HG03439 (cell line): ENCODE measurements around the gene NHLRC1.

Source experiments
- ATAC-seq: cut with Tn5 transposase; IDR thresholded peaks from one replicate; pipeline ENCODE4 v1.9.1; 2021; ENCODE audit warnings: mild to moderate bottlenecking, moderate library complexity; ENCODE audit not compliant: unreplicated experiment

NHLRC1 gene

GRCh38 chr6:18139935-18140621 lies 17.6 kb upstream of the NHLRC1 start:
- ATAC-seq, result no peak

GRCh38 chr6:18138906-18139305 lies 16.4 kb upstream of the NHLRC1 start:
- no peak for ATAC-seq

- no peak for ATAC-seq
These were observed 13.8 kb upstream of the NHLRC1 start for GRCh38 chr6:18136260-18136659.

- ATAC-seq, result no peak
These were observed 12.7 kb upstream of the NHLRC1 start for GRCh38 chr6:18135171-18135570.

GRCh38 chr6:18132346-18132745 lies 9.9 kb upstream of the NHLRC1 start:
- ATAC-seq, result no peak

GRCh38 chr6:18126121-18126520 lies 3.6 kb upstream of the NHLRC1 start:
- no peak for ATAC-seq

GRCh38 chr6:18121580-18122127 lies 823 bp downstream of the NHLRC1 start:
- no peak for ATAC-seq

- ATAC-seq, result no peak
These were observed 3.2 kb downstream of the NHLRC1 start for GRCh38 chr6:18119236-18119635.

GRCh38 chr6:18118330-18118729 lies 4.1 kb downstream of the NHLRC1 start:
- no peak for ATAC-seq

GRCh38 chr6:18117136-18117535 lies 5.3 kb downstream of the NHLRC1 start:
- no peak for ATAC-seq

- no peak for ATAC-seq
These were observed 7.1 kb downstream of the NHLRC1 start for GRCh38 chr6:18115356-18115755.

GRCh38 chr6:18110162-18110561 lies 12.3 kb downstream of the NHLRC1 start:
- no peak for ATAC-seq

- ATAC-seq, result no peak
These were observed 15.4 kb downstream of the NHLRC1 start for GRCh38 chr6:18107061-18107460.

GRCh38 chr6:18102783-18103509 lies 19.5 kb downstream of the NHLRC1 start:
- ATAC-seq, result no peak

- no peak for ATAC-seq
These were observed 20.6 kb downstream of the NHLRC1 start for GRCh38 chr6:18101873-18102272.

- ATAC-seq, result no peak
These were observed 21.2 kb downstream of the NHLRC1 start for GRCh38 chr6:18101271-18101670.

- no peak for ATAC-seq
These were observed 22.2 kb downstream of the NHLRC1 start for GRCh38 chr6:18100296-18100695.

GRCh38 chr6:18099511-18099910 lies 23.0 kb downstream of the NHLRC1 start:
- no peak for ATAC-seq

- ATAC-seq, result no peak
These were observed 26.1 kb downstream of the NHLRC1 start for GRCh38 chr6:18096423-18096822.

GRCh38 chr6:18091382-18091781 lies 31.1 kb downstream of the NHLRC1 start:
- ATAC-seq, result no peak

GRCh38 chr6:18090349-18090786 lies 32.1 kb downstream of the NHLRC1 start:
- no peak for ATAC-seq
